GM12878 (cell line): ENCODE data around the gene ELOVL5. TPM values are rescaled to one million over a fixed set of nuclear protein-coding genes. Genes with fewer than 3 reads are reported as not detected.

Experiments used
- ATAC-seq: fragments of 200-7000 bp; cut with Tn5 transposase; 3 replicates; pipeline ENCODE4 v1.9.1; 2020; ENCODE audit warnings: mild to moderate bottlenecking, moderate library complexity
- BruUV-seq: library from RNA; stranded (reverse); fragments of 400-500 nt; replicated peaks from 2 replicates; lab custom pipeline; 2021; lab: Mats Ljungman, UMichigan
- CTCF ChIA-PET: fragments of 300-600 bp; sonication (Branson Sonifier 250); formaldehyde crosslinking; extraction: SDS; loops from one replicate; lab custom pipeline; 2021; ENCODE audit warnings: inconsistent platforms; lab: Yijun Ruan, JAX
- POLR2A ChIA-PET: fragments of 350-600 bp; formaldehyde crosslinking; extraction: SDS; loops from one replicate; lab custom pipeline; 2021; ENCODE audit warnings: inconsistent platforms; lab: Charles Lee
- RAD21 ChIA-PET: fragments of 300-600 bp; sonication (Branson Sonifier 250); formaldehyde crosslinking; loops from one replicate; lab custom pipeline; 2023; ENCODE audit warnings: antibody characterized with exemption; ENCODE audit not compliant: unreplicated experiment; lab: Charles Lee
- SMC1A ChIA-PET: fragments of 300-600 bp; sonication (Branson Sonifier 250); formaldehyde crosslinking; loops from one replicate; lab custom pipeline; 2023; ENCODE audit not compliant: unreplicated experiment, uncharacterized antibody; lab: Charles Lee
- DNase-seq: peaks from one replicate; pipeline ENCODE4 v3.0.0-alpha.2; 2011; ENCODE audit warnings: low read depth, low spot score
- FAIRE-seq: peaks from 3 replicates; lab custom pipeline; 2011; peaks lifted over from hg19 to GRCh38; lab: Jason Lieb, UNC
- H2AFZ ChIP-seq: 2 replicates; pipeline ENCODE4 v1.6.0; 2011; ENCODE audit warnings: low read depth, low read length, control low read depth; ENCODE audit not compliant: control insufficient read depth
- H3K27ac ChIP-seq: 2 replicates; pipeline ENCODE4 v1.5.1; 2011; ENCODE audit warnings: control low read depth; ENCODE audit not compliant: control insufficient read depth, insufficient read depth
- H3K27me3 ChIP-seq, 2 experiments: replicated peaks in 1 of 2; 2 replicates each; pipeline versions ENCODE4 v1.6.0 to v1.6.1; 2011; ENCODE audit warnings: low read length in 1 of 2; ENCODE audit not compliant: control insufficient read depth in 2 of 2, insufficient read depth in 2 of 2
- H3K36me3 ChIP-seq, 2 experiments: 2 replicates each; pipeline ENCODE4 v1.5.1; 2011; ENCODE audit warnings: low read length in 1 of 2; ENCODE audit not compliant: control insufficient read depth in 2 of 2, insufficient read depth in 2 of 2
- H3K4me1 ChIP-seq: 2 replicates; pipeline ENCODE4 v1.6.1; 2011; ENCODE audit warnings: mild to moderate bottlenecking, low read length, moderate library complexity, mixed read lengths; ENCODE audit not compliant: control insufficient read depth, insufficient read depth
- H3K4me2 ChIP-seq: 2 replicates; pipeline ENCODE4 v1.6.0; 2011; ENCODE audit warnings: control low read depth; ENCODE audit not compliant: control insufficient read depth, insufficient read depth
- H3K4me3 ChIP-seq: fragments of 200-600 bp; sonication (generic); 2 replicates; pipeline ENCODE4 v1.5.1; 2016
- H3K79me2 ChIP-seq: 2 replicates; pipeline ENCODE4 v1.6.0; 2011; ENCODE audit warnings: low read length; ENCODE audit not compliant: control insufficient read depth, insufficient read depth
- H3K9ac ChIP-seq: 2 replicates; pipeline ENCODE4 v1.8.0; 2011; ENCODE audit warnings: low read length, control low read depth, mixed read lengths; ENCODE audit not compliant: control insufficient read depth, insufficient read depth
- H3K9me3 ChIP-seq: replicated peaks from 3 replicates; pipeline ENCODE4 v1.5.1; 2011; ENCODE audit warnings: mild to moderate bottlenecking, low read length; ENCODE audit not compliant: control insufficient read depth, insufficient read depth
- H4K20me1 ChIP-seq: 2 replicates; pipeline ENCODE4 v1.6.0; 2011; ENCODE audit not compliant: control insufficient read depth, insufficient read depth
- ASH2L ChIP-seq: fragments of 300-600, 200-600 bp; sonication (generic); IDR thresholded peaks from 2 replicates; pipeline ENCODE4 v1.6.1; 2017; ENCODE audit warnings: low read depth, mild to moderate bottlenecking, borderline replicate concordance
- BCL11A ChIP-seq: IDR thresholded peaks from 2 replicates; pipeline ENCODE4 v1.6.1; 2011; ENCODE audit warnings: low read depth, low read length
- CBFB ChIP-seq: IDR thresholded peaks from 2 replicates; pipeline ENCODE4 v1.6.1; 2016; ENCODE audit warnings: antibody characterized with exemption, low read depth
- HDAC2 ChIP-seq: fragments of 200-600 bp; sonication (generic); IDR thresholded peaks from 2 replicates; pipeline ENCODE4 v1.6.1; 2017
- IRF4 ChIP-seq: IDR thresholded peaks from 2 replicates; pipeline ENCODE4 v1.6.1; 2011; ENCODE audit warnings: low read depth, low read length
- JUND ChIP-seq: IDR thresholded peaks from 2 replicates; pipeline ENCODE4 v1.6.1; 2012; ENCODE audit warnings: low read depth, mild to moderate bottlenecking, low read length, improper control_type of control experiment, moderate library complexity
- MLLT1 ChIP-seq: fragments of 450-650 bp; IDR thresholded peaks from 2 replicates; pipeline ENCODE4 v1.6.1; 2016; ENCODE audit warnings: mild to moderate bottlenecking
- POU2F2 ChIP-seq: IDR thresholded peaks from 3 replicates; pipeline ENCODE4 v1.6.1; 2011; ENCODE audit warnings: low read depth, mild to moderate bottlenecking, low read length, borderline replicate concordance
- RFX5 ChIP-seq: IDR thresholded peaks from 2 replicates; pipeline ENCODE4 v1.6.1; 2011; ENCODE audit warnings: low read depth, low read length, improper control_type of control experiment
- SMAD1 ChIP-seq: fragments of 450-650 bp; IDR thresholded peaks from 2 replicates; pipeline ENCODE4 v1.6.1; 2018; ENCODE audit warnings: mild to moderate bottlenecking, low read depth; ENCODE audit not compliant: partially characterized antibody
- SMAD5 ChIP-seq: IDR thresholded peaks from 2 replicates; pipeline ENCODE4 v1.6.1; 2016; ENCODE audit warnings: antibody characterized with exemption, low read depth
- SRF ChIP-seq, 2 experiments: IDR thresholded peaks; 2 replicates each; pipeline ENCODE4 v1.6.1; 2011; ENCODE audit warnings: low read depth in 2 of 2, low read length in 2 of 2, mild to moderate bottlenecking in 1 of 2, moderate library complexity in 1 of 2
- whole genome bisulfite sequencing: methylation state at CpG from one replicate; pipeline ENCODE4 v1.1.6; 2016; ENCODE audit warnings: low lambda C conversion rate; ENCODE audit not compliant: insufficient replicate concordance, insufficient coverage; ENCODE audit errors: missing lambda C conversion rate; 5-methylcytosine and 5-hydroxymethylcytosine counted together
- in situ Hi-C: fragments of 300-500 bp; cut with MboI; formaldehyde crosslinking; loops from 9 replicates; pipeline ENCODE4 v1.14.3; 2018; ENCODE audit warnings: mixed read lengths
- intact Hi-C: fragments of 100-400 bp; cut with micrococcal nuclease; formaldehyde crosslinking; loops from one replicate; pipeline ENCODE4 v1.14.2; 2022; ENCODE audit not compliant: unreplicated experiment
- polyA plus RNA-seq, 11 experiments: library from polyadenylated mRNA; depleted of rRNA in 4 of 11; unstranded in 6 of 11; stranded (reverse) in 5 of 11; fragments of >200 nt; fragmentation: Nextera tagmentation in 4 of 11; fragmentation: Illumina TruSeq in 1 of 11; extraction: Ambion mirVana in 4 of 11; extraction: Trizol in 1 of 11; gene quantifications; 1 replicate in 1 of 11; 2 replicates in 10 of 11; pipeline versions ENCODE4 v1.2.1 to v1.2.3, GENCODE V29; 2011 to 2016; ENCODE audit warnings: inconsistent platforms in 2 of 11, missing spikeins in 2 of 11, low read depth in 1 of 11
- total RNA-seq, 4 experiments: library from RNA; depleted of rRNA in 3 of 4; stranded (reverse); fragments of >200 nt in 3 of 4; fragmentation: Illumina TruSeq in 1 of 4; extraction: Trizol in 1 of 4; gene quantifications; 2 replicates each; pipeline versions ENCODE4 v1.2.1 to v1.2.3, GENCODE V29; 2013 to 2021
- TF ChIP-seq, protein P1 (sequence below), 3 experiments: IDR thresholded peaks in 2 of 3; conservative IDR thresholded peaks in 1 of 3; 2 replicates each; pipeline ENCODE4 v1.5.1; 2011; ENCODE audit warnings: low read depth in 3 of 3, low read length in 3 of 3, mild to moderate bottlenecking in 3 of 3, control low read depth in 2 of 3, moderate library complexity in 2 of 3, inconsistent platforms in 1 of 3, mixed read lengths in 1 of 3; ENCODE audit not compliant: control insufficient read depth in 2 of 3, insufficient read depth in 1 of 3; ENCODE audit errors: extremely low read depth in 1 of 3

Gene ELOVL5
- total and polyA plus RNA-seq, 10 of the 15 experiments (the other 5 are each of a cell fraction or from before 2014, with no cell fraction given): 156 to 241 (median 196) TPM

DNA sequence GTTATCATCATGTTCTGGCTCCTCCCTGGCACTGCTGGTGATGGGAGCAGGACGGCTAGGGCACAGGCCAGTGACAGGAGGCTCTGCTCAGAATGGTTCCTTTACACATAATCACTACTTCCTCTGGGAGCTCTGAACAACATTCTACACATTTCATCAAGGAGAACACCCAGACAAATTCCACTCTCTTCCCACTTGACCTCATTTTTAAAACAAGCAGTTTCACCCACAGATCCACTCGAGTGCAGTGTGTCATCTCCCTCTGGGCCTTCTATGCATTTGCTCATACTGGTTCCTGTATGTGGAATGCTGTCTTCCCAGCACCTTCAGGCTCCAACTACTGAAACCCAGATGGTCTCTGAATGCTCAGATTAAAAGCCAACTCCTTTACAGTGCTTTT lies 84.8 kb downstream of the ELOVL5 start (continued):
- TF ChIP-seq SRF (IDR thresholded peaks at IDR 0.05; ENCODE audit: low read depth in 2 of 2, low read length in 2 of 2) (no peak), JUND (no peak), CBFB (no peak), ASH2L (no peak), RFX5 (no peak), BCL11A (no peak)

DNA sequence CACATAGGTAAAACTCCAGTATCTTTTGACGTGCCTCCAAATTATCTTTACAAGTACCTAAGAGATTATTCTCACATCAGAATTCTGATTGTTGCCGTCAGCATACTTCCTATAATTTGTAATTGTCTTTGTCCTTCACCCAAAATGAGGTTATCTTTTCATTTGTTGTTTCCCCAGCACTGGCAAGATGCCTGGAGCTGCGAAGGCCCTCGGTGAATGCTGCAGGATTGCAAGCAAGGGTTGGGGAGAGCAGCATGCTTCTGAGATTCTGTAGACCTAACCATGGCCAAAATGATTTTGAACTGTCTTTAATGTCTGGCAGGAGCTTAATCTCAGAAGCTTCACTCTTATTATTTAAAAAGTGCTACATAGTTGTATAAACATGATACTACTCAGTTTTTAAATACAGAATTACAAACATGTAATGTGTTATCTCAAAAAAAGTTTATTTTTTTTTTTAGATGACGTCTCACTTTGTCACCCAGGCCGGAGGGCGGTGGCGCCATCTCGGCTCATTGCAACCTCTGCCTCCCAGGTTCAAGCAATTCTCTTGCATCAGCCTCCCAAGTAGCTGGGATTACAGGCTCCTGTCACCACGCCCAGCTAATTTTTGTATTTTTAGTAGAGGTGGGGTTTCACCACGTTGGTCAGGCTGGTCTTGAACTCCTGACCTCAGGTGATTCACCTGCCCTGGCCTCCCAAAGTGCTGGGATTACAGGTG lies 88.7 kb downstream of the ELOVL5 start:
- WGBS: 94% methylated on average over 11 of the region's 11 CpGs
- Histone ChIP-seq H3K9me3 (no peaks in the 10 kb centered on the region; the same call in 2 of the 3 replicates), H2AFZ (no peak overlapping the region), H3K4me3 (no peak overlapping the region), H3K4me2 (no peak overlapping the region), H3K36me3 (peaks cover 10 to 14% of the 10 kb centered on the region in 2 experiments), H4K20me1 (no peaks in the 10 kb centered on the region; the same call in 1 of the 2 replicates), H3K9ac (no peak overlapping the region), H3K79me2 (no peaks in the 10 kb centered on the region), H3K27me3 (no peaks in the 10 kb centered on the region), H3K4me1 (no peaks in the 10 kb centered on the region), H3K27ac (no peak overlapping the region)
- ChIA-PET SMC1A (interaction anchor here (0.6 to 1.5 kb wide), 5 partner anchors 11 to 88 kb away, joined by 3 read pairs; no protein-coding TSS in a partner anchor), POLR2A (interaction anchor here (0.6 kb wide), 1 partner anchor 101 kb away, joined by 5 read pairs; no protein-coding TSS in a partner anchor), RAD21 (interaction anchor here (1.2 kb wide), 1 partner anchor 29 kb away, joined by 3 read pairs; no protein-coding TSS in a partner anchor), CTCF (interaction anchor here (0.9 to 2.5 kb wide), 3 partner anchors 14 to 284 kb away, joined by 3 to 6 read pairs (median 3); partner anchors contain the start of gene GCLC)
- no TSS peak for BruUV-seq
- intact Hi-C loops (loop anchor here (10.0 kb wide), 1 partner anchor 465 kb away; no protein-coding TSS in a partner anchor), in situ Hi-C loops (no loop called here)
- DNase-seq (no peak), ATAC-seq (no peak), FAIRE-seq (no peak)
- TF ChIP-seq IRF4 (no peak), SMAD1 (no peak), MLLT1 (no peak), SMAD5 (no peak), HDAC2 (no peak), POU2F2 (no peak)
- TF ChIP-seq, protein P1, sequence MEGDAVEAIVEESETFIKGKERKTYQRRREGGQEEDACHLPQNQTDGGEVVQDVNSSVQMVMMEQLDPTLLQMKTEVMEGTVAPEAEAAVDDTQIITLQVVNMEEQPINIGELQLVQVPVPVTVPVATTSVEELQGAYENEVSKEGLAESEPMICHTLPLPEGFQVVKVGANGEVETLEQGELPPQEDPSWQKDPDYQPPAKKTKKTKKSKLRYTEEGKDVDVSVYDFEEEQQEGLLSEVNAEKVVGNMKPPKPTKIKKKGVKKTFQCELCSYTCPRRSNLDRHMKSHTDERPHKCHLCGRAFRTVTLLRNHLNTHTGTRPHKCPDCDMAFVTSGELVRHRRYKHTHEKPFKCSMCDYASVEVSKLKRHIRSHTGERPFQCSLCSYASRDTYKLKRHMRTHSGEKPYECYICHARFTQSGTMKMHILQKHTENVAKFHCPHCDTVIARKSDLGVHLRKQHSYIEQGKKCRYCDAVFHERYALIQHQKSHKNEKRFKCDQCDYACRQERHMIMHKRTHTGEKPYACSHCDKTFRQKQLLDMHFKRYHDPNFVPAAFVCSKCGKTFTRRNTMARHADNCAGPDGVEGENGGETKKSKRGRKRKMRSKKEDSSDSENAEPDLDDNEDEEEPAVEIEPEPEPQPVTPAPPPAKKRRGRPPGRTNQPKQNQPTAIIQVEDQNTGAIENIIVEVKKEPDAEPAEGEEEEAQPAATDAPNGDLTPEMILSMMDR (IDR thresholded peaks at IDR 0.05 in 2 of 3, conservative IDR thresholded peaks at IDR 0.05 in 1 of 3; ENCODE audit: control insufficient read depth in 2 of 3, extremely low read depth in 1 of 3, insufficient read depth in 1 of 3, low read depth in 3 of 3, low read length in 3 of 3): no peak
